Hepatocyte (in vitro differentiated cells): ENCODE data around the gene SLC9A8. TPM values are rescaled to one million over a fixed set of nuclear protein-coding genes. Genes with fewer than 3 reads are reported as not detected.
A peak's percentile ranks its signal among the peaks of the same experiment; 100 is the strongest.

ENCODE experiments used
- DNase-seq: peaks from one replicate; pipeline ENCODE4 v3.0.0-alpha.2; 2016; ENCODE audit warnings: low spot score
- H2AFZ ChIP-seq: fragments of 200-600 bp; sonication (generic); 2 replicates; pipeline ENCODE4 v1.6.0; 2016; ENCODE audit warnings: antibody characterized with exemption, mild to moderate bottlenecking
- H3K27ac ChIP-seq: fragments of 200-600 bp; sonication (generic); 2 replicates; pipeline ENCODE4 v1.5.1; 2016; ENCODE audit warnings: mild to moderate bottlenecking
- H3K27me3 ChIP-seq: fragments of 200-600 bp; sonication (generic); 2 replicates; pipeline ENCODE4 v1.6.1; 2016
- H3K36me3 ChIP-seq: fragments of 200-600 bp; sonication (generic); replicated peaks from 2 replicates; pipeline ENCODE4 v1.5.1; 2016; ENCODE audit warnings: low read depth; ENCODE audit not compliant: insufficient read depth
- H3K4me1 ChIP-seq: fragments of 200-600 bp; sonication (generic); 2 replicates; pipeline ENCODE4 v1.5.1; 2016; ENCODE audit warnings: mild to moderate bottlenecking, moderate library complexity; ENCODE audit not compliant: insufficient read depth
- H3K4me2 ChIP-seq: fragments of 200-600 bp; sonication (generic); 2 replicates; pipeline ENCODE4 v1.6.0; 2016
- H3K4me3 ChIP-seq: fragments of 200-600 bp; sonication (generic); 2 replicates; pipeline ENCODE4 v1.5.1; 2016; ENCODE audit warnings: mild to moderate bottlenecking
- H3K79me2 ChIP-seq: fragments of 200-600 bp; sonication (generic); 2 replicates; pipeline ENCODE4 v1.6.0; 2017; ENCODE audit warnings: mild to moderate bottlenecking
- H3K9me2 ChIP-seq: fragments of 200-600 bp; sonication (generic); replicated peaks from 2 replicates; pipeline ENCODE4 v1.6.0; 2017; ENCODE audit warnings: mild to moderate bottlenecking; ENCODE audit not compliant: insufficient read depth
- H3K9me3 ChIP-seq: fragments of 200-600 bp; sonication (generic); 2 replicates; pipeline ENCODE4 v1.5.1; 2016; ENCODE audit warnings: low read depth, mild to moderate bottlenecking
- H4K20me1 ChIP-seq: fragments of 200-600 bp; sonication (generic); 2 replicates; pipeline ENCODE4 v1.6.0; 2016; ENCODE audit warnings: mild to moderate bottlenecking; ENCODE audit not compliant: insufficient read depth, poor library complexity, severe bottlenecking
- EZH2 ChIP-seq: fragments of 200-600 bp; sonication (generic); IDR thresholded peaks from 2 replicates; pipeline ENCODE4 v1.6.1; 2016; ENCODE audit warnings: antibody characterized with exemption, mild to moderate bottlenecking, borderline replicate concordance
- EZH2phosphoT487 ChIP-seq: fragments of 200-600 bp; sonication (generic); IDR thresholded peaks from one replicate; pipeline ENCODE4 v1.6.1; 2018; ENCODE audit warnings: antibody characterized with exemption, mild to moderate bottlenecking, low read depth, moderate library complexity; ENCODE audit not compliant: unreplicated experiment, severe bottlenecking
- WGBS: methylation state at CpG from one replicate; pipeline ENCODE4 v1.1.6; 2016; ENCODE audit warnings: low lambda C conversion rate; ENCODE audit errors: missing lambda C conversion rate; 5-methylcytosine and 5-hydroxymethylcytosine counted together
- polyA plus RNA-seq: library from polyadenylated mRNA; unstranded; fragments of >200 nt; fragmentation: Nextera tagmentation; extraction: Ambion mirVana; gene quantifications from 2 replicates; pipeline ENCODE4 v1.2.1, GENCODE V29; 2016
- total RNA-seq: library from RNA; depleted of rRNA; stranded (reverse); fragments of >200 nt; gene quantifications from 2 replicates; pipeline ENCODE4 v1.2.3, GENCODE V29; 2014
- TF ChIP-seq, protein P1 (sequence below): fragments of 200-600 bp; sonication (generic); IDR thresholded peaks from 2 replicates; pipeline ENCODE4 v1.5.1; 2016; ENCODE audit warnings: antibody characterized with exemption, mild to moderate bottlenecking; ENCODE audit not compliant: poor library complexity

Gene SLC9A8
- total and polyA plus RNA-seq, 2 experiments from 2014 or later = 4.9 to 6.7 TPM

GRCh38 chr20:49791165-49791564 is 21.5 kb upstream of the SLC9A8 start:
- Histone ChIP-seq H3K9me3 (no peaks in the 10 kb centered on the region), H3K9me2 (no peaks in the 10 kb centered on the region), H3K36me3 (no peaks in the 10 kb centered on the region), H3K4me1 (peaks cover 13% of the 10 kb centered on the region), H3K79me2 (no peaks in the 10 kb centered on the region), H4K20me1 (no peaks in the 10 kb centered on the region), H3K27me3 (no peaks in the 10 kb centered on the region), H2AFZ (no peak overlapping the region), H3K4me3 (no peak overlapping the region), H3K27ac (peak overlapping the region; percentile 78), H3K4me2 (no peak overlapping the region)
- TF ChIP-seq EZH2 (no peak), EZH2phosphoT487 (no peak)
- TF ChIP-seq, protein P1, sequence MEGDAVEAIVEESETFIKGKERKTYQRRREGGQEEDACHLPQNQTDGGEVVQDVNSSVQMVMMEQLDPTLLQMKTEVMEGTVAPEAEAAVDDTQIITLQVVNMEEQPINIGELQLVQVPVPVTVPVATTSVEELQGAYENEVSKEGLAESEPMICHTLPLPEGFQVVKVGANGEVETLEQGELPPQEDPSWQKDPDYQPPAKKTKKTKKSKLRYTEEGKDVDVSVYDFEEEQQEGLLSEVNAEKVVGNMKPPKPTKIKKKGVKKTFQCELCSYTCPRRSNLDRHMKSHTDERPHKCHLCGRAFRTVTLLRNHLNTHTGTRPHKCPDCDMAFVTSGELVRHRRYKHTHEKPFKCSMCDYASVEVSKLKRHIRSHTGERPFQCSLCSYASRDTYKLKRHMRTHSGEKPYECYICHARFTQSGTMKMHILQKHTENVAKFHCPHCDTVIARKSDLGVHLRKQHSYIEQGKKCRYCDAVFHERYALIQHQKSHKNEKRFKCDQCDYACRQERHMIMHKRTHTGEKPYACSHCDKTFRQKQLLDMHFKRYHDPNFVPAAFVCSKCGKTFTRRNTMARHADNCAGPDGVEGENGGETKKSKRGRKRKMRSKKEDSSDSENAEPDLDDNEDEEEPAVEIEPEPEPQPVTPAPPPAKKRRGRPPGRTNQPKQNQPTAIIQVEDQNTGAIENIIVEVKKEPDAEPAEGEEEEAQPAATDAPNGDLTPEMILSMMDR = no peak
- WGBS = 73% methylated on average over 2 of the region's 2 CpGs
- no peak for DNase-seq

GRCh38 chr20:49792006-49792405 is 20.6 kb upstream of the SLC9A8 start:
- Histone ChIP-seq H3K4me1 (peaks cover 13% of the 10 kb centered on the region), H3K36me3 (no peaks in the 10 kb centered on the region), H3K27ac (peak overlapping the region; percentile 78), H2AFZ (no peak overlapping the region), H3K9me3 (no peaks in the 10 kb centered on the region), H3K9me2 (no peaks in the 10 kb centered on the region), H3K79me2 (no peaks in the 10 kb centered on the region), H3K4me2 (no peak overlapping the region), H3K4me3 (no peak overlapping the region), H4K20me1 (no peaks in the 10 kb centered on the region), H3K27me3 (no peaks in the 10 kb centered on the region)
- TF ChIP-seq EZH2 = no peak
- TF ChIP-seq, protein P1 = no peak
- 100% methylated on average over 1 of the region's 1 CpG for WGBS
- no peak for DNase-seq

DNA sequence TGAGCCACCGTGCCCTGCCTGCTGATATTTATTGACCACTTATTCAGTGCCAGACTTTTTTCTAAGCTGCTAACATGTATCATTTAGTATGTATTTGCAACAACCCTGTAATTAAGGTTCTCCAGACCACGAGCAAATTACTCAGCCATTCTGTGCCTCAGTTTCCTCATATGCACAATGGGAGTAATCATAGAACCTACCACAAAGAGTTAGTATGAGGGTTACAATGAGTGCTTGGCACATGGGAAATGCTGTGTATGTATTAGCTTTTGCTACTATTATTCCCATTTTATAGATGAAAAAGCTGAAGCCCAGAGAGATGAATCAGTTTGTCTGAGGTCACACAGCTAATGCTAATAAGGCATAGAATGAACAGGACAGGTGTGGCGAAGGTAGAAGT is 20.0 kb upstream of the SLC9A8 start:
- 90% methylated on average over 3 of the region's 3 CpGs for WGBS
- no peak for DNase-seq
- H3K27ac ChIP-seq = no peak overlapping the region
- H3K4me1 ChIP-seq = peaks cover 13% of the 10 kb centered on the region
- no peak for TF ChIP-seq EZH2
- TF ChIP-seq EZH2phosphoT487 = no peak
- TF ChIP-seq, protein P1 = no peak
- H3K4me3 ChIP-seq = no peak overlapping the region
- no peaks in the 10 kb centered on the region for H3K9me2 ChIP-seq
- H3K79me2 ChIP-seq = no peaks in the 10 kb centered on the region
- H4K20me1 ChIP-seq = no peaks in the 10 kb centered on the region
- H2AFZ ChIP-seq = no peak overlapping the region
- no peaks in the 10 kb centered on the region for H3K9me3 ChIP-seq
- no peaks in the 10 kb centered on the region for H3K36me3 ChIP-seq
- no peaks in the 10 kb centered on the region for H3K27me3 ChIP-seq
- H3K4me2 ChIP-seq = no peak overlapping the region
